Peyer's patch (tissue), 4 donors: ENCODE results near the gene MRPL37.

Source experiments
- CTCF ChIP-seq, 6 experiments: fragments of 450-650 bp in 4 of 6; fragments of 200-600 bp in 2 of 6; sonication (generic) in 1 of 6; IDR thresholded peaks; one replicate each; pipeline ENCODE4 v1.5.1; 2017 to 2019; ENCODE audit warnings: antibody characterized with exemption in 6 of 6, mild to moderate bottlenecking in 3 of 6, moderate library complexity in 1 of 6
- POLR2A ChIP-seq, 2 donors: fragments of 450-650 bp; IDR thresholded peaks; one replicate each; pipeline ENCODE4 v1.5.1; 2017; ENCODE audit warnings: antibody characterized with exemption in 2 of 2, mild to moderate bottlenecking in 2 of 2, moderate library complexity in 2 of 2

- TF ChIP-seq CTCF (IDR thresholded peaks at IDR 0.05) (no peak), POLR2A (IDR thresholded peaks at IDR 0.05) (no peak)
Measured at GRCh38 chr1:54180701-54181360, 19.1 kb upstream of the MRPL37 start.
